ENCODE data around the gene S100A5.
"Not testable (repeated sequence)": the region's sequence is repeated elsewhere in the genome, so short reads cannot be mapped to it uniquely, and the experiment has no call there.

The S100A5 gene

GRCh38 chr1:153540394-153541361, at the start of gene S100A5:
Gene S100A5 (minus strand): TSS chr1:153540934. CDS start chr1:153540191, 743 bp downstream.
- DNase-seq: peak; percentile 21

- DNase-seq: no peak
Measured at GRCh38 chr1:153588482-153588881, 47.7 kb upstream of the S100A5 start.

- not testable (repeated sequence) for DNase-seq
Measured at GRCh38 chr1:153588033-153588432, 47.3 kb upstream of the S100A5 start.

GRCh38 chr1:153587314-153587713, 46.6 kb upstream of the S100A5 start:
- no peak for DNase-seq

GRCh38 chr1:153586347-153586746, 45.6 kb upstream of the S100A5 start:
- no peak for DNase-seq

GRCh38 chr1:153585006-153585405, 44.3 kb upstream of the S100A5 start:
- no peak for DNase-seq

GRCh38 chr1:153583976-153584375, 43.2 kb upstream of the S100A5 start:
- no peak for DNase-seq

GRCh38 chr1:153583514-153583913, 42.8 kb upstream of the S100A5 start:
- not testable (repeated sequence) for DNase-seq

GRCh38 chr1:153582836-153583235, 42.1 kb upstream of the S100A5 start:
- DNase-seq: not testable (repeated sequence)

- DNase-seq: no peak
Measured at GRCh38 chr1:153578936-153579335, 38.2 kb upstream of the S100A5 start.

- no peak for DNase-seq
Measured at GRCh38 chr1:153578490-153578889, 37.8 kb upstream of the S100A5 start.

- no peak for DNase-seq
Measured at GRCh38 chr1:153577624-153578051, 36.9 kb upstream of the S100A5 start.

- no peak for DNase-seq
Measured at GRCh38 chr1:153577138-153577537, 36.4 kb upstream of the S100A5 start.

- not testable (repeated sequence) for DNase-seq
Measured at GRCh38 chr1:153575497-153575896, 34.8 kb upstream of the S100A5 start.

GRCh38 chr1:153575081-153575491, 34.4 kb upstream of the S100A5 start:
- not testable (repeated sequence) for DNase-seq

GRCh38 chr1:153573351-153573750, 32.6 kb upstream of the S100A5 start:
- DNase-seq: no peak

- peak; percentile 62 for DNase-seq
Measured at GRCh38 chr1:153572569-153573015, 31.9 kb upstream of the S100A5 start.

GRCh38 chr1:153571706-153572105, 31.0 kb upstream of the S100A5 start:
- no peak for DNase-seq

GRCh38 chr1:153570874-153571273, 30.1 kb upstream of the S100A5 start:
- DNase-seq: no peak

- DNase-seq: no peak
Measured at GRCh38 chr1:153569465-153569864, 28.7 kb upstream of the S100A5 start.

- peak; percentile 74 for DNase-seq
Measured at GRCh38 chr1:153568367-153569099, 27.8 kb upstream of the S100A5 start.

GRCh38 chr1:153567621-153568366, 27.1 kb upstream of the S100A5 start:
- DNase-seq: peak; percentile 16

Measured in NK-92 treated with Interleukin-12 subunit alpha and Interleukin-12 subunit beta, amount 100 ng/mL, for 24 hours (cell line).